Activated naive CD8-positive, alpha-beta T cell treated with anti-CD3 and anti-CD28 coated beads, Interleukin-2, amount 10 ng/mL, durations not matched to agents 7 days and 5 days (primary cell): Measurements from ENCODE around the gene ACSS1. TPM values are rescaled to one million over a fixed set of nuclear protein-coding genes. Genes with fewer than 3 reads are reported as not detected.
"Not testable (repeated sequence)": the region's sequence is repeated elsewhere in the genome, so short reads cannot be mapped to it uniquely, and the experiment has no call there.

Experiments
- ATAC-seq: fragments of 150-1000 bp; cut with Tn5 transposase; one replicate; pipeline ENCODE4 v1.10.0; 2021; ENCODE audit warnings: low read depth, moderate library complexity
- POLR2A ChIA-PET: fragments of 350-600 bp; sonication (Branson Sonifier 250); formaldehyde crosslinking; loops from one replicate; lab custom pipeline; 2021; ENCODE audit warnings: antibody characterized with exemption; lab: Charles Lee
- DNase-seq: peaks from one replicate; pipeline ENCODE4 v3.0.0; 2021
- H3K27ac Mint-ChIP-seq: one replicate; pipeline ENCODE4 v1.8.0; 2022; ENCODE audit warnings: mild to moderate bottlenecking, mixed read lengths
- H3K27me3 Mint-ChIP-seq: one replicate; pipeline ENCODE4 v1.8.0; 2022; ENCODE audit warnings: mild to moderate bottlenecking, moderate library complexity, mixed read lengths
- H3K36me3 Mint-ChIP-seq: one replicate; pipeline ENCODE4 v1.8.0; 2021; ENCODE audit warnings: mild to moderate bottlenecking, mixed read lengths
- H3K4me1 Mint-ChIP-seq: one replicate; pipeline ENCODE4 v1.8.0; 2021; ENCODE audit warnings: mixed read lengths
- H3K4me3 Mint-ChIP-seq: one replicate; pipeline ENCODE4 v1.8.0; 2022; ENCODE audit warnings: mild to moderate bottlenecking, moderate library complexity, mixed read lengths
- H3K9me3 Mint-ChIP-seq: one replicate; pipeline ENCODE4 v1.8.0; 2021; ENCODE audit warnings: mixed read lengths
- total RNA-seq, 2 experiments: library from RNA; stranded (reverse); gene quantifications; one replicate each; pipeline ENCODE4 v1.2.3, GENCODE V29; 2021

The ACSS1 gene
- total RNA-seq, 2 experiments from 2014 or later: 53.3 to 55.8 TPM

- Mint-ChIP-seq H3K4me3 (no peak overlapping the region), H3K9me3 (no peaks in the 10 kb centered on the region), H3K4me1 (no peaks in the 10 kb centered on the region), H3K36me3 (peaks cover 2% of the 10 kb centered on the region), H3K27me3 (no peaks in the 10 kb centered on the region), H3K27ac (no peak overlapping the region)
- DNase-seq (peak; percentile 7), ATAC-seq (no peak)
- POLR2A ChIA-PET: no interaction called here
These were observed 48.5 kb downstream of the ACSS1 start for GRCh38 chr20:25009218-25010145.

DNA sequence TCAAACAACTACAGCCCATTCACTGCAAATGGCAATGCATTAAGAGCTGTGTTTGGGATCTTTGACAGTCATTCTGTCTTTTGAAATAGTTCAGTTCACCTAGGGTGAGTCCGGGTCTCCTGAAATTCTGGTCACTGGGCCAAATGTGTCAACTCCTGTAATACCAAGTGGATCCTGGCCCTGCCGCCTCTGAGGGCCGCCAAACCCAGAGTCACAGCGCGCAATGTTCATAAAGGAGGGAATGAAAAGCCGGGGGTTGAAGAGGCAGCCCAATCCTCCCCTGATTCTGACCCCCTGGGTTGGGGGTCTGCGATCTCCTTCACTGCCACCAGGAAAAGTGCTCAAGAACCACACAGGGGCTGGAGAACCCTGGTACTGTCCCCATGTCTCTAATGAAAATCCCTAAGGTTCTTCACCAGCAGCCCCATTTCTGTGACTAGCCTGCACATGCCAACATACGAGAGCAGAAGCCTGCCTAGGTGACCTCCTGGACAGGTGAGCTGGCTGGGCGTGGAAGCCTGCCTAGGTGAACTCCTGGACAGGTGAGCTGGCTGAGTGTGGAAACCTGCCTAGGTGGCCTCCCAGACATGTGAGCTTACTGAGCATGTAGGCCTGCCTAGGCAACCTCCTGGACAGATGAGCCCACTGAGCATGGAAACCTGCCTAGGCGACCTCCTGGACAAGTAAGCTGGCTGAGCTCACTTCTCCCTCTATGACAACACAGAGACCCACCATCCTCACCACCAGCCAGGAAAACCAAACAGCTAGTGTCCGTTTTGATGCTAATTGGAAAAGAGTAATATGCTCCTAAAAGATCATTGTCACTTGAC, 49.3 kb downstream of the ACSS1 start:
- Mint-ChIP-seq H3K4me1 (no peaks in the 10 kb centered on the region), H3K27me3 (no peaks in the 10 kb centered on the region), H3K27ac (no peak overlapping the region), H3K4me3 (no peak overlapping the region), H3K9me3 (no peaks in the 10 kb centered on the region), H3K36me3 (peaks cover 5% of the 10 kb centered on the region)
- DNase-seq: peak; percentile 10
- ATAC-seq: no peak
- POLR2A ChIA-PET: no interaction called here

- peak; percentile 21 for DNase-seq
- no peak overlapping the region for H3K27ac Mint-ChIP-seq
These were observed 50.2 kb downstream of the ACSS1 start for GRCh38 chr20:25007491-25008305.

DNA sequence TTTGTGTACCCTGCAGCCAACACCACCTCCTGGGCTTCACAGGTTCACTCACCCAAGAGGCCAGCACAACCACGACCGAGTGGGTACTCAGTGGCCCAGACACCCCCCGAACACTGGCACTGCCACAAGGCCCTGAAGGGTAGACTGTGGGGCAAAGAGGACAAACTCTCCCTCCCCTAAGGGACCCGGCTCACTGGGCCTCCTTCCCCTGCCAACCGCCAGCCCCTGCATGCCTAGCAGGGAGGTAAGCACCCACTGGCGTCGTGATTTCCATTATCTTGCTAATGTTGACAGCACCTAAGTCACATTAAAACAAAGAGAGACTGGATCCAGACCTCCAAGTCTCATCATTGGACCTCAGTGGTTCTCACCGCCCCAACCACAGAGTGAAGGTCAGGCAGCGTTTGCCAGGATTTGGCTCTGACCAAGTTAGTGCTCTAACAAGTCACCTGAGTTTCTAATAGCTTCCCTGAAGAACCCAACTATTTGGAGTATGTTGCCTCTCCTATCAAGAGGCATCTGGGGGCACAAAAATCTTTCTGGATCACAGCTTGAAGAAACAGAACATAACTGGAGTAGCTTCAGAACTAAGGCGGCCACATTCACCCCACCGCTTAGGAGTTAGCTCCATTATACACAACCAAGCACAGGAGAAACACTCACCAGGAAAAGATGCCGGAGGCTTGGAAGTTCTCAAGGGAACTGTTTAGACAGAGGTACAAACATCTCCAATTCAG, 51.3 kb downstream of the ACSS1 start:
- DNase-seq: no peak
- POLR2A ChIA-PET: no interaction called here
- Mint-ChIP-seq H3K36me3 (peaks cover 17% of the 10 kb centered on the region), H3K9me3 (no peaks in the 10 kb centered on the region), H3K4me3 (no peak overlapping the region), H3K27me3 (no peaks in the 10 kb centered on the region), H3K4me1 (no peaks in the 10 kb centered on the region), H3K27ac (no peak overlapping the region)
- ATAC-seq: no peak

More at GRCh38 chr20:25007491-25008305, 50.2 kb downstream of the ACSS1 start:
- H3K4me1 Mint-ChIP-seq: no peaks in the 10 kb centered on the region
- H3K4me3 Mint-ChIP-seq: no peak overlapping the region
- no peaks in the 10 kb centered on the region for H3K9me3 Mint-ChIP-seq
- POLR2A ChIA-PET: no interaction called here
- peaks cover 10% of the 10 kb centered on the region for H3K36me3 Mint-ChIP-seq
- no peak for ATAC-seq
- no peaks in the 10 kb centered on the region for H3K27me3 Mint-ChIP-seq

DNA sequence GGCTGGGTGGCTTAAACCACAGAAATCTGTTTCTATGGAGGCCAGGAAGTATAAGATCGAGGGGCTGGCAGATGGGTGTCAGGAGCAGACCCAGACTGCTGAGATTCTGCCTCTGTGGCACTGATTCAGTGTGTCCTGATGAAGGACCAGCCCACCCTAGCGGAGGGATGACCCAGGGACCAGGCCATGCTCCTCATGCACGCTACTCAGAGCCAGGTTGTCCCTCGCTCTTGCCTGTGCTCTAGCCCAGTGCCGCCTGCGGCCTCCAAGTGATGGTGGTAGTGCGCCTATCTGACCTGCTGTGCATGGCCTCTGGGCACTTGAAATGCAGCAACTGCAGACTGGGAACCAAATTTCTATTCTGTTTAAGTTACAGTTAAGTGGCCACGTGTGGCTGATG, 52.3 kb downstream of the ACSS1 start:
- Mint-ChIP-seq H3K4me1 (no peaks in the 10 kb centered on the region), H3K36me3 (peaks cover 18% of the 10 kb centered on the region), H3K27me3 (no peaks in the 10 kb centered on the region), H3K4me3 (no peak overlapping the region), H3K27ac (no peak overlapping the region), H3K9me3 (no peaks in the 10 kb centered on the region)
- POLR2A ChIA-PET: no interaction called here
- ATAC-seq (no peak), DNase-seq (no peak)

- POLR2A ChIA-PET: no interaction called here
- ATAC-seq (no peak), DNase-seq (no peak)
- Mint-ChIP-seq H3K4me3 (no peak overlapping the region), H3K27ac (no peak overlapping the region), H3K4me1 (no peaks in the 10 kb centered on the region), H3K36me3 (peaks cover 18% of the 10 kb centered on the region), H3K27me3 (no peaks in the 10 kb centered on the region), H3K9me3 (no peaks in the 10 kb centered on the region)
These were observed 52.7 kb downstream of the ACSS1 start for GRCh38 chr20:25005220-25005619.

DNA sequence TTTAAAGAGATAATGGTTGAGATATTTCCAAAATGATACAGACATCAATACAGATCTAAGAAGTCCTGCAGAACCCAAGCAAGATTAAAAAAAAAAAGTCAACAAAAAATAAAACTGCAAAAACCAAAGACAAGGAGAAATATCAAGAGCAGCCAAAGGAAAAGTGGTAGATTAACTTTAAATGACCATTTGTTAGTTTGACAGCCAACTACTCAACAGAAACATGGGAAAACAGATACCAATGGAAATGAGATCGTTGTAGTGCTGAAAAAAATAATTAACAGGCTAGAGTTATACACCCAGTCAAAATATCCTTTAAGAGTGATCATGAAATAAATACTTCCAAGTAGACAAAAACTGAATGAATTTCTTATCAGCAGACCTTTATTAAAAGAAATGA, 54.9 kb downstream of the ACSS1 start:
- Mint-ChIP-seq H3K36me3 (peaks cover 18% of the 10 kb centered on the region), H3K27ac (no peak overlapping the region), H3K4me1 (no peaks in the 10 kb centered on the region), H3K4me3 (no peak overlapping the region), H3K27me3 (peaks cover 3% of the 10 kb centered on the region), H3K9me3 (no peaks in the 10 kb centered on the region)
- ATAC-seq: no peak
- DNase-seq: no peak
- POLR2A ChIA-PET: no interaction called here

- POLR2A ChIA-PET, ATAC-seq, DNase-seq, H3K9me3 Mint-ChIP-seq, H3K4me3 Mint-ChIP-seq, H3K4me1 Mint-ChIP-seq, H3K27ac Mint-ChIP-seq, H3K27me3 Mint-ChIP-seq: not testable (repeated sequence)
- H3K36me3 Mint-ChIP-seq: peaks cover 16% of the 10 kb centered on the region
These were observed 56.6 kb downstream of the ACSS1 start for GRCh38 chr20:25001323-25001722.

GRCh38 chr20:25000268-25000801, 57.6 kb downstream of the ACSS1 start:
- DNase-seq (no peak), ATAC-seq (no peak)
- Mint-ChIP-seq H3K27me3 (peaks cover 8% of the 10 kb centered on the region), H3K4me1 (peaks cover 2% of the 10 kb centered on the region), H3K36me3 (peaks cover 16% of the 10 kb centered on the region), H3K27ac (no peak overlapping the region), H3K4me3 (no peak overlapping the region), H3K9me3 (no peaks in the 10 kb centered on the region)
- POLR2A ChIA-PET: no interaction called here

GRCh38 chr20:24999568-24999967, 58.4 kb downstream of the ACSS1 start:
- H3K36me3 Mint-ChIP-seq: peaks cover 16% of the 10 kb centered on the region
- ATAC-seq (no peak), DNase-seq (no peak)
- peaks cover 9% of the 10 kb centered on the region for H3K4me1 Mint-ChIP-seq
- no peaks in the 10 kb centered on the region for H3K9me3 Mint-ChIP-seq
- H3K4me3 Mint-ChIP-seq: no peak overlapping the region
- peaks cover 8% of the 10 kb centered on the region for H3K27me3 Mint-ChIP-seq
- POLR2A ChIA-PET: no interaction called here
- H3K27ac Mint-ChIP-seq: no peak overlapping the region

DNA sequence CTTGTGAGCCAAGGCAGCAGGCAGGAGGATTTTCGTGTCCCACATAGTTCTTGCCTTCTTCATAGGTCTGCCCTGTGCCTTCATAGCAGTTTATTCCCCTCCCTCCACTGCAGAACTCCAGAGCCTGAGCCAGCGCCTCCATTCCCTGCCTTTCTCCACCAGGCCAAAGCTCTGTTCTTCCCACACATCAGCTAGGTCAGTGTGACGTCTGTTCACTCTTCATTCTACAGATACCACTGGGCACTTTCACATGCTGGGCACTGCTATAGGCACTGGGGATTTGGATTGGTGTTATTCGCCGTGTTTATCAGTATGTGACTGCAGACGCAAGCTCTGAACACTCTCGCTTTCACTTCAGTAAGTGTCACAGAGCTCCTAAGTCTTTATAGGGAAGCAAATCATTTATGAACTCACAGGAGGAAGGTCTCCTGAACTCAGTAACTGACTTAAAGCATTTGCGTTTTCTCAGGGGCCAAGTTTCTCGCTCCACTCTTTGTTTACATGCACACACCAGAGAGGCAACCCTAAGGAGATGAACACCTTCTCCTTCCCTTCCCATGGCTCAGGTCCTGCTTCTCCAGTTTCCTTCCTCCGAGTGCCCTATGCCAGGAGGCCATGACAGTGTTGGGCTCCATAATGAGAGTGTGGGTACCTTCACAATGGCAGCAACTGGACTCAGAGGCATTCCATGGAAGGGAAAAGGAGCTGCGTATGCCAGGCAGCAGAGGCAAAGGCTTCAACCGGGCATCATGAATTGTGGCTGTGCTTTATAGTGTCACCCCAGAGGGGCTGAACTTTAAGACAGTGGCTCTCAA, 59.1 kb downstream of the ACSS1 start:
- Mint-ChIP-seq H3K9me3 (no peaks in the 10 kb centered on the region), H3K4me3 (no peak overlapping the region), H3K27ac (no peak overlapping the region), H3K36me3 (peaks cover 14% of the 10 kb centered on the region), H3K4me1 (peaks cover 12% of the 10 kb centered on the region), H3K27me3 (peaks cover 8% of the 10 kb centered on the region)
- POLR2A ChIA-PET: no interaction called here
- ATAC-seq: no peak
- no peak for DNase-seq

DNA sequence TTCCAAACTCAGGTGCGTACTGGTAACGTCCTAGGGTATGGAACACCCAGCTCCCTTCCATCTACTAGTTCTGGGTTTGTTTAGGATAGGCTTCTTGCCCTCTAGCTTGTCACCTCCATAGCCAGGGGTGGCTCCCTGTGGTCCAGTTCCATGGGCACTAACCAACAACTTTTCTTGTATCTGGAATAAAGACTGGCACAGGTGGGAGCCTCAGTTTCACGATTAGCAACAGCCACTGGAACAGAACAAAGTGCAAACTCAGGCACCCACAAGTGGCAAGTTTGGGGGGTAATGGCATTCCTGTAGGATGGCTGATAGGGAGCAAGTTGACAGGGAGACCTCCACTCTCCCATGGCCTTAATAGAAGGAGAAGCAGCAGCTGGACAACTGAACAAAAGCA, 59.8 kb downstream of the ACSS1 start:
- Mint-ChIP-seq H3K4me3 (no peak overlapping the region), H3K9me3 (no peaks in the 10 kb centered on the region), H3K4me1 (peaks cover 16% of the 10 kb centered on the region), H3K27me3 (peaks cover 8% of the 10 kb centered on the region), H3K27ac (no peak overlapping the region), H3K36me3 (peaks cover 11% of the 10 kb centered on the region)
- DNase-seq (no peak), ATAC-seq (no peak)
- POLR2A ChIA-PET: no interaction called here
